HepG2 (cell line): ENCODE measurements around the gene SELENOI. TPM values are rescaled to one million over a fixed set of nuclear protein-coding genes. Genes with fewer than 3 reads are reported as not detected.

ENCODE experiments used
- DNMT1 ChIP-seq: sonication (generic); formaldehyde crosslinking; IDR thresholded peaks from 2 replicates; pipeline ENCODE4 v1.5.1; 2020; ENCODE audit warnings: mild to moderate bottlenecking, missing genetic modification reagents
- FOXA3 ChIP-seq: IDR thresholded peaks from 2 replicates; pipeline ENCODE4 v1.6.1; 2016; ENCODE audit warnings: missing genetic modification reagents, missing compliant biosample characterization
- SMAD3 ChIP-seq: sonication (generic); formaldehyde crosslinking; IDR thresholded peaks from 2 replicates; pipeline ENCODE4 v1.4.0; 2020; ENCODE audit warnings: missing genetic modification reagents
- SNAPC4 ChIP-seq: sonication (generic); formaldehyde crosslinking; IDR thresholded peaks from 2 replicates; pipeline ENCODE4 v1.4.0; 2020; ENCODE audit warnings: mild to moderate bottlenecking, missing genetic modification reagents
- SRSF9 ChIP-seq: fragments of 200-400 bp; formaldehyde crosslinking; IDR thresholded peaks from 2 replicates; pipeline ENCODE4 v1.6.1; 2018; ENCODE audit warnings: borderline replicate concordance, mild to moderate bottlenecking, low read depth, low read length; ENCODE audit not compliant: insufficient read depth, poor library complexity, severe bottlenecking
- ZNF564 ChIP-seq: sonication (generic); formaldehyde crosslinking; IDR thresholded peaks from 2 replicates; pipeline ENCODE4 v1.8.1; 2023; ENCODE audit warnings: mild to moderate bottlenecking, missing genetic modification reagents
- polyA plus RNA-seq, 8 experiments: library from polyadenylated mRNA; depleted of rRNA in 3 of 8; stranded (reverse) in 7 of 8; unstranded in 1 of 8; fragments of >200 nt; fragmentation: Illumina TruSeq in 4 of 8; extraction: Trizol in 4 of 8; gene quantifications; 2 replicates each; pipeline versions ENCODE4 v1.2.1 to v1.2.3, GENCODE V29; 2011 to 2016; ENCODE audit warnings: low read depth in 4 of 8, missing spikeins in 1 of 8, mixed read lengths in 1 of 8; ENCODE audit not compliant: insufficient read depth in 1 of 8
- total RNA-seq, 5 experiments: library from RNA; depleted of rRNA; stranded (reverse); fragments of >200 nt; fragmentation: Illumina TruSeq; extraction: Trizol; gene quantifications; 2 replicates each; pipeline ENCODE4 v1.2.3, GENCODE V29; 2016; ENCODE audit warnings: low read depth in 1 of 5
- TF ChIP-seq, protein P1 (sequence below): sonication (generic); formaldehyde crosslinking; IDR thresholded peaks from 2 replicates; pipeline ENCODE4 v1.5.1; 2020; ENCODE audit warnings: missing genetic modification reagents, mild to moderate bottlenecking, borderline replicate concordance
- TF ChIP-seq, protein P2 (sequence below): sonication (generic); formaldehyde crosslinking; IDR thresholded peaks from 2 replicates; pipeline ENCODE4 v1.9.0; 2021; ENCODE audit warnings: mild to moderate bottlenecking, missing genetic modification reagents
- TF ChIP-seq, protein P3 (sequence below): sonication (generic); formaldehyde crosslinking; IDR thresholded peaks from 2 replicates; pipeline ENCODE4 v1.5.0; 2020; ENCODE audit warnings: missing genetic modification reagents, mild to moderate bottlenecking, borderline replicate concordance
- TF ChIP-seq, protein P4 (sequence below): IDR thresholded peaks from 2 replicates; pipeline ENCODE4 v1.6.1; 2016; ENCODE audit warnings: control low read depth
- TF ChIP-seq, protein P5 (sequence below): sonication (generic); formaldehyde crosslinking; IDR thresholded peaks from 2 replicates; pipeline ENCODE4 v1.8.1; 2022; ENCODE audit warnings: mild to moderate bottlenecking, missing genetic modification reagents

The SELENOI gene
- total and polyA plus RNA-seq, 2 of the 13 experiments (the other 11 are each of a cell fraction or from before 2014, with no cell fraction given), result 27.7 to 60.3 TPM

DNA sequence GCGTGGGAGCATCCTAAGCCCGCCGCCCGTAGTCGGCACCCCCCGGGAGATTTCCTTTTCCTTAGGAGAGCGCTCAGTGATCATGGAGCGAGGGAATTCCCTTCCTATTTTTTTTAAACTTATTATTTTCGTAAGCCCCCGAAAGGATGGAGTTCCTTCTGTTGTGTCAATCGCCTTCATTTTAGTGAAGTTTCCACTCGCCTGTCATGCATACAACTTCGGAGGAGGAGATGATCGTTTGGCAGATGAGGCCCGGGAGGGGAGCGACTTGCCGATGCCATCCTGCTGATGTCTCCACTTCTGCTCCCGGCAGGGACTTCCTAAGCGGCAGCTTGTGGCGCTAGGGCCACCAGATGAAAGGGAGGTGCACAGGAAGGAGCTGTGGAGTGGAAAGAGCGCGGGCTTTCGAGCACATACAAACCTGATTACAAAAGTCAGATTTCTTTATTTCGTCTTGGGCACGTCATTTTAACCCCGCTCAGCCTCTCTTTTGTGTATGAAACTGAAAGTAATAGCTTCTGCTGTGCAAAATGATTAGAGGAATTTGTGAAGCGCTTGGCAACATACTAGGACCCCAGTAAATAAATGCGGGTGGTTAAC is 611 bp downstream of the SELENOI start, which contains the start of gene ADGRF3 (continued):
- TF ChIP-seq, protein P1, sequence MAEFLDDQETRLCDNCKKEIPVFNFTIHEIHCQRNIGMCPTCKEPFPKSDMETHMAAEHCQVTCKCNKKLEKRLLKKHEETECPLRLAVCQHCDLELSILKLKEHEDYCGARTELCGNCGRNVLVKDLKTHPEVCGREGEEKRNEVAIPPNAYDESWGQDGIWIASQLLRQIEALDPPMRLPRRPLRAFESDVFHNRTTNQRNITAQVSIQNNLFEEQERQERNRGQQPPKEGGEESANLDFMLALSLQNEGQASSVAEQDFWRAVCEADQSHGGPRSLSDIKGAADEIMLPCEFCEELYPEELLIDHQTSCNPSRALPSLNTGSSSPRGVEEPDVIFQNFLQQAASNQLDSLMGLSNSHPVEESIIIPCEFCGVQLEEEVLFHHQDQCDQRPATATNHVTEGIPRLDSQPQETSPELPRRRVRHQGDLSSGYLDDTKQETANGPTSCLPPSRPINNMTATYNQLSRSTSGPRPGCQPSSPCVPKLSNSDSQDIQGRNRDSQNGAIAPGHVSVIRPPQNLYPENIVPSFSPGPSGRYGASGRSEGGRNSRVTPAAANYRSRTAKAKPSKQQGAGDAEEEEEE (CRISPR knock-in tag), result 0 out of 2 replicates have a peak, but pooled peaks have one; percentile 71
- TF ChIP-seq SRSF9 (no peak), ZNF564 (no peak), SNAPC4 (CRISPR knock-in tag) (no peak), DNMT1 (CRISPR knock-in tag) (0 out of 2 replicates have a peak, but pooled peaks have one; percentile 38), SMAD3 (CRISPR knock-in tag) (peak; percentile 17; the same call in 1 of the 2 replicates), FOXA3 (CRISPR knock-in tag) (0 out of 2 replicates have a peak, but pooled peaks have one; percentile 7)
- TF ChIP-seq, protein P2, sequence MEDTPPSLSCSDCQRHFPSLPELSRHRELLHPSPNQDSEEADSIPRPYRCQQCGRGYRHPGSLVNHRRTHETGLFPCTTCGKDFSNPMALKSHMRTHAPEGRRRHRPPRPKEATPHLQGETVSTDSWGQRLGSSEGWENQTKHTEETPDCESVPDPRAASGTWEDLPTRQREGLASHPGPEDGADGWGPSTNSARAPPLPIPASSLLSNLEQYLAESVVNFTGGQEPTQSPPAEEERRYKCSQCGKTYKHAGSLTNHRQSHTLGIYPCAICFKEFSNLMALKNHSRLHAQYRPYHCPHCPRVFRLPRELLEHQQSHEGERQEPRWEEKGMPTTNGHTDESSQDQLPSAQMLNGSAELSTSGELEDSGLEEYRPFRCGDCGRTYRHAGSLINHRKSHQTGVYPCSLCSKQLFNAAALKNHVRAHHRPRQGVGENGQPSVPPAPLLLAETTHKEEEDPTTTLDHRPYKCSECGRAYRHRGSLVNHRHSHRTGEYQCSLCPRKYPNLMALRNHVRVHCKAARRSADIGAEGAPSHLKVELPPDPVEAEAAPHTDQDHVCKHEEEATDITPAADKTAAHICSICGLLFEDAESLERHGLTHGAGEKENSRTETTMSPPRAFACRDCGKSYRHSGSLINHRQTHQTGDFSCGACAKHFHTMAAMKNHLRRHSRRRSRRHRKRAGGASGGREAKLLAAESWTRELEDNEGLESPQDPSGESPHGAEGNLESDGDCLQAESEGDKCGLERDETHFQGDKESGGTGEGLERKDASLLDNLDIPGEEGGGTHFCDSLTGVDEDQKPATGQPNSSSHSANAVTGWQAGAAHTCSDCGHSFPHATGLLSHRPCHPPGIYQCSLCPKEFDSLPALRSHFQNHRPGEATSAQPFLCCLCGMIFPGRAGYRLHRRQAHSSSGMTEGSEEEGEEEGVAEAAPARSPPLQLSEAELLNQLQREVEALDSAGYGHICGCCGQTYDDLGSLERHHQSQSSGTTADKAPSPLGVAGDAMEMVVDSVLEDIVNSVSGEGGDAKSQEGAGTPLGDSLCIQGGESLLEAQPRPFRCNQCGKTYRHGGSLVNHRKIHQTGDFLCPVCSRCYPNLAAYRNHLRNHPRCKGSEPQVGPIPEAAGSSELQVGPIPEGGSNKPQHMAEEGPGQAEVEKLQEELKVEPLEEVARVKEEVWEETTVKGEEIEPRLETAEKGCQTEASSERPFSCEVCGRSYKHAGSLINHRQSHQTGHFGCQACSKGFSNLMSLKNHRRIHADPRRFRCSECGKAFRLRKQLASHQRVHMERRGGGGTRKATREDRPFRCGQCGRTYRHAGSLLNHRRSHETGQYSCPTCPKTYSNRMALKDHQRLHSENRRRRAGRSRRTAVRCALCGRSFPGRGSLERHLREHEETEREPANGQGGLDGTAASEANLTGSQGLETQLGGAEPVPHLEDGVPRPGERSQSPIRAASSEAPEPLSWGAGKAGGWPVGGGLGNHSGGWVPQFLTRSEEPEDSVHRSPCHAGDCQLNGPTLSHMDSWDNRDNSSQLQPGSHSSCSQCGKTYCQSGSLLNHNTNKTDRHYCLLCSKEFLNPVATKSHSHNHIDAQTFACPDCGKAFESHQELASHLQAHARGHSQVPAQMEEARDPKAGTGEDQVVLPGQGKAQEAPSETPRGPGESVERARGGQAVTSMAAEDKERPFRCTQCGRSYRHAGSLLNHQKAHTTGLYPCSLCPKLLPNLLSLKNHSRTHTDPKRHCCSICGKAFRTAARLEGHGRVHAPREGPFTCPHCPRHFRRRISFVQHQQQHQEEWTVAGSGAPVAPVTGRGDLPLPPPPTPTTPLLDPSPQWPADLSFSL (CRISPR knock-in tag), result 0 out of 2 replicates have a peak, but pooled peaks have one; percentile 19
- TF ChIP-seq, protein P3, sequence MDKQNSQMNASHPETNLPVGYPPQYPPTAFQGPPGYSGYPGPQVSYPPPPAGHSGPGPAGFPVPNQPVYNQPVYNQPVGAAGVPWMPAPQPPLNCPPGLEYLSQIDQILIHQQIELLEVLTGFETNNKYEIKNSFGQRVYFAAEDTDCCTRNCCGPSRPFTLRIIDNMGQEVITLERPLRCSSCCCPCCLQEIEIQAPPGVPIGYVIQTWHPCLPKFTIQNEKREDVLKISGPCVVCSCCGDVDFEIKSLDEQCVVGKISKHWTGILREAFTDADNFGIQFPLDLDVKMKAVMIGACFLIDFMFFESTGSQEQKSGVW (CRISPR knock-in tag), result no peak
- TF ChIP-seq, protein P4, sequence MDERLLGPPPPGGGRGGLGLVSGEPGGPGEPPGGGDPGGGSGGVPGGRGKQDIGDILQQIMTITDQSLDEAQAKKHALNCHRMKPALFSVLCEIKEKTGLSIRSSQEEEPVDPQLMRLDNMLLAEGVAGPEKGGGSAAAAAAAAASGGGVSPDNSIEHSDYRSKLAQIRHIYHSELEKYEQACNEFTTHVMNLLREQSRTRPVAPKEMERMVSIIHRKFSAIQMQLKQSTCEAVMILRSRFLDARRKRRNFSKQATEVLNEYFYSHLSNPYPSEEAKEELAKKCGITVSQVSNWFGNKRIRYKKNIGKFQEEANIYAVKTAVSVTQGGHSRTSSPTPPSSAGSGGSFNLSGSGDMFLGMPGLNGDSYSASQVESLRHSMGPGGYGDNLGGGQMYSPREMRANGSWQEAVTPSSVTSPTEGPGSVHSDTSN, result no peak
- TF ChIP-seq, protein P5, sequence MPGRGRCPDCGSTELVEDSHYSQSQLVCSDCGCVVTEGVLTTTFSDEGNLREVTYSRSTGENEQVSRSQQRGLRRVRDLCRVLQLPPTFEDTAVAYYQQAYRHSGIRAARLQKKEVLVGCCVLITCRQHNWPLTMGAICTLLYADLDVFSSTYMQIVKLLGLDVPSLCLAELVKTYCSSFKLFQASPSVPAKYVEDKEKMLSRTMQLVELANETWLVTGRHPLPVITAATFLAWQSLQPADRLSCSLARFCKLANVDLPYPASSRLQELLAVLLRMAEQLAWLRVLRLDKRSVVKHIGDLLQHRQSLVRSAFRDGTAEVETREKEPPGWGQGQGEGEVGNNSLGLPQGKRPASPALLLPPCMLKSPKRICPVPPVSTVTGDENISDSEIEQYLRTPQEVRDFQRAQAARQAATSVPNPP (CRISPR knock-in tag), result no peak
